ENCODE measurements around the gene CD163.

Gene CD163

GRCh38 chr12:7496451-7496850, 7.1 kb downstream of the CD163 start:
- no peak overlapping the region for H3K4me3 ChIP-seq (replicated peaks; ENCODE audit: insufficient read depth, low read length)
- TF ChIP-seq SPI1 (IDR thresholded peaks at IDR 0.05; ENCODE audit: borderline replicate concordance, low read depth) = no peak
- no peak for TF ChIP-seq CTCF (IDR thresholded peaks at IDR 0.05; ENCODE audit: insufficient read depth, low read length)
- no peak for TF ChIP-seq GABPA (IDR thresholded peaks at IDR 0.05; ENCODE audit: low read depth)
- TF ChIP-seq, protein P1, sequence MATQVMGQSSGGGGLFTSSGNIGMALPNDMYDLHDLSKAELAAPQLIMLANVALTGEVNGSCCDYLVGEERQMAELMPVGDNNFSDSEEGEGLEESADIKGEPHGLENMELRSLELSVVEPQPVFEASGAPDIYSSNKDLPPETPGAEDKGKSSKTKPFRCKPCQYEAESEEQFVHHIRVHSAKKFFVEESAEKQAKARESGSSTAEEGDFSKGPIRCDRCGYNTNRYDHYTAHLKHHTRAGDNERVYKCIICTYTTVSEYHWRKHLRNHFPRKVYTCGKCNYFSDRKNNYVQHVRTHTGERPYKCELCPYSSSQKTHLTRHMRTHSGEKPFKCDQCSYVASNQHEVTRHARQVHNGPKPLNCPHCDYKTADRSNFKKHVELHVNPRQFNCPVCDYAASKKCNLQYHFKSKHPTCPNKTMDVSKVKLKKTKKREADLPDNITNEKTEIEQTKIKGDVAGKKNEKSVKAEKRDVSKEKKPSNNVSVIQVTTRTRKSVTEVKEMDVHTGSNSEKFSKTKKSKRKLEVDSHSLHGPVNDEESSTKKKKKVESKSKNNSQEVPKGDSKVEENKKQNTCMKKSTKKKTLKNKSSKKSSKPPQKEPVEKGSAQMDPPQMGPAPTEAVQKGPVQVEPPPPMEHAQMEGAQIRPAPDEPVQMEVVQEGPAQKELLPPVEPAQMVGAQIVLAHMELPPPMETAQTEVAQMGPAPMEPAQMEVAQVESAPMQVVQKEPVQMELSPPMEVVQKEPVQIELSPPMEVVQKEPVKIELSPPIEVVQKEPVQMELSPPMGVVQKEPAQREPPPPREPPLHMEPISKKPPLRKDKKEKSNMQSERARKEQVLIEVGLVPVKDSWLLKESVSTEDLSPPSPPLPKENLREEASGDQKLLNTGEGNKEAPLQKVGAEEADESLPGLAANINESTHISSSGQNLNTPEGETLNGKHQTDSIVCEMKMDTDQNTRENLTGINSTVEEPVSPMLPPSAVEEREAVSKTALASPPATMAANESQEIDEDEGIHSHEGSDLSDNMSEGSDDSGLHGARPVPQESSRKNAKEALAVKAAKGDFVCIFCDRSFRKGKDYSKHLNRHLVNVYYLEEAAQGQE (IDR thresholded peaks at IDR 0.05; ENCODE audit: insufficient replicate concordance, low read depth) = no peak
- no peak for TF ChIP-seq POLR2AphosphoS5 (IDR thresholded peaks at IDR 0.05; ENCODE audit: low read depth)
- H3K27ac ChIP-seq (replicated peaks) = no peak overlapping the region
- H3K27me3 ChIP-seq (ENCODE audit: insufficient read depth, poor library complexity, severe bottlenecking) = no peaks in the 10 kb centered on the region
- no peak for DNase-seq (ENCODE audit: low read depth in 1 of 2, low spot score in 1 of 2)

GRCh38 chr12:7495136-7495535, 8.4 kb downstream of the CD163 start:
- DNase-seq (ENCODE audit: low read depth in 1 of 2, low spot score in 1 of 2) = no peak
- H3K27ac ChIP-seq (replicated peaks) = no peak overlapping the region
- TF ChIP-seq, protein P1 (IDR thresholded peaks at IDR 0.05; ENCODE audit: insufficient replicate concordance, low read depth) = no peak
- TF ChIP-seq POLR2AphosphoS5 (IDR thresholded peaks at IDR 0.05; ENCODE audit: low read depth) (no peak), SPI1 (IDR thresholded peaks at IDR 0.05; ENCODE audit: borderline replicate concordance, low read depth) (no peak)
- H3K4me3 ChIP-seq (replicated peaks; ENCODE audit: insufficient read depth, low read length) = no peak overlapping the region
- H3K27me3 ChIP-seq (ENCODE audit: insufficient read depth, poor library complexity, severe bottlenecking) = peaks cover 5% of the 10 kb centered on the region

- no peak overlapping the region for H3K4me3 ChIP-seq (replicated peaks; ENCODE audit: insufficient read depth, low read length)
- H3K27me3 ChIP-seq (ENCODE audit: insufficient read depth, poor library complexity, severe bottlenecking) = peaks cover 11% of the 10 kb centered on the region
- TF ChIP-seq POLR2AphosphoS5 (IDR thresholded peaks at IDR 0.05; ENCODE audit: low read depth) (no peak), CTCF (IDR thresholded peaks at IDR 0.05; ENCODE audit: insufficient read depth, low read length) (no peak), GABPA (IDR thresholded peaks at IDR 0.05; ENCODE audit: low read depth) (no peak), SPI1 (IDR thresholded peaks at IDR 0.05; ENCODE audit: borderline replicate concordance, low read depth) (no peak)
- TF ChIP-seq, protein P1 (IDR thresholded peaks at IDR 0.05; ENCODE audit: insufficient replicate concordance, low read depth) = no peak
- no peak for DNase-seq (ENCODE audit: low read depth in 1 of 2, low spot score in 1 of 2)
- no peak overlapping the region for H3K27ac ChIP-seq (replicated peaks)
Observed at GRCh38 chr12:7493006-7493405, 10.6 kb downstream of the CD163 start.

Measured in HL-60 (cell line).